HEK293 (cell line): Measurements from ENCODE around the gene TMEM39B.
A peak's percentile ranks its signal among the peaks of the same experiment; 100 is the strongest.

Experiments
- BCL11B ChIP-seq: fragments of 450-650 bp; formaldehyde crosslinking; IDR thresholded peaks from 2 replicates; pipeline ENCODE4 v1.5.1; 2016; ENCODE audit warnings: low read depth, missing biosample characterization, missing genetic modification characterization
- KLF8 ChIP-seq: fragments of 450-650 bp; formaldehyde crosslinking; IDR thresholded peaks from 2 replicates; pipeline ENCODE4 v1.5.1; 2016; ENCODE audit warnings: missing biosample characterization, missing genetic modification characterization
- KLF9 ChIP-seq: fragments of 450-650 bp; formaldehyde crosslinking; IDR thresholded peaks from 2 replicates; pipeline ENCODE4 v1.5.1; 2016; ENCODE audit warnings: missing biosample characterization, missing genetic modification characterization, low read depth
- MYNN ChIP-seq: fragments of 450-650 bp; formaldehyde crosslinking; IDR thresholded peaks from 2 replicates; pipeline ENCODE4 v1.5.1; 2016; ENCODE audit warnings: missing biosample characterization, missing genetic modification characterization, borderline replicate concordance
- SP7 ChIP-seq: fragments of 450-650 bp; formaldehyde crosslinking; IDR thresholded peaks from 2 replicates; pipeline ENCODE4 v1.5.1; 2016; ENCODE audit warnings: missing biosample characterization, missing genetic modification characterization
- ZBTB17 ChIP-seq: fragments of 450-650 bp; formaldehyde crosslinking; IDR thresholded peaks from 2 replicates; pipeline ENCODE4 v1.5.1; 2016; ENCODE audit warnings: missing biosample characterization, missing genetic modification characterization
- ZBTB7A ChIP-seq: fragments of 450-650 bp; formaldehyde crosslinking; IDR thresholded peaks from 2 replicates; pipeline ENCODE4 v1.5.1; 2016; ENCODE audit warnings: low read depth, missing biosample characterization, missing genetic modification characterization
- ZFP3 ChIP-seq: fragments of 450-650 bp; formaldehyde crosslinking; IDR thresholded peaks from 2 replicates; pipeline ENCODE4 v1.5.1; 2016; ENCODE audit warnings: low read depth, missing biosample characterization, missing genetic modification characterization
- ZFP69B ChIP-seq: fragments of 450-650 bp; formaldehyde crosslinking; IDR thresholded peaks from 2 replicates; pipeline ENCODE4 v1.5.1; 2016; ENCODE audit warnings: missing biosample characterization, missing genetic modification characterization
- ZNF174 ChIP-seq: fragments of 450-650 bp; formaldehyde crosslinking; IDR thresholded peaks from 2 replicates; pipeline ENCODE4 v1.5.0; 2017; ENCODE audit warnings: missing biosample characterization, mild to moderate bottlenecking, missing genetic modification characterization
- ZNF23 ChIP-seq: fragments of 450-650 bp; formaldehyde crosslinking; IDR thresholded peaks from 2 replicates; pipeline ENCODE4 v1.5.1; 2016; ENCODE audit warnings: missing biosample characterization, missing genetic modification characterization, borderline replicate concordance
- ZNF521 ChIP-seq: fragments of 450-650 bp; formaldehyde crosslinking; IDR thresholded peaks from 2 replicates; pipeline ENCODE4 v1.5.1; 2017; ENCODE audit warnings: missing biosample characterization, mild to moderate bottlenecking, missing genetic modification characterization
- ZNF530 ChIP-seq: fragments of 450-650 bp; formaldehyde crosslinking; IDR thresholded peaks from 2 replicates; pipeline ENCODE4 v1.5.1; 2016; ENCODE audit warnings: low read depth, missing biosample characterization, missing genetic modification characterization
- ZNF560 ChIP-seq: fragments of 450-650 bp; formaldehyde crosslinking; IDR thresholded peaks from 2 replicates; pipeline ENCODE4 v1.5.1; 2017; ENCODE audit warnings: missing biosample characterization, missing genetic modification characterization, borderline replicate concordance
- ZNF596 ChIP-seq: fragments of 450-650 bp; IDR thresholded peaks from 2 replicates; pipeline ENCODE4 v1.5.0; 2018; ENCODE audit warnings: missing biosample characterization, mild to moderate bottlenecking, missing genetic modification characterization, moderate library complexity
- ZNF626 ChIP-seq: fragments of 450-650 bp; sonication (Bioruptor Pico); formaldehyde crosslinking; IDR thresholded peaks from 2 replicates; pipeline ENCODE4 v1.5.1; 2018; ENCODE audit warnings: missing biosample characterization, missing genetic modification characterization, inconsistent platforms
- ZNF664 ChIP-seq: fragments of 450-650 bp; formaldehyde crosslinking; IDR thresholded peaks from 2 replicates; pipeline ENCODE4 v1.5.1; 2016; ENCODE audit warnings: missing biosample characterization, missing genetic modification characterization
- ZNF707 ChIP-seq: fragments of 450-650 bp; formaldehyde crosslinking; IDR thresholded peaks from 2 replicates; pipeline ENCODE4 v1.5.1; 2016; ENCODE audit warnings: missing biosample characterization, missing genetic modification characterization
- ZNF76 ChIP-seq: fragments of 450-650 bp; formaldehyde crosslinking; IDR thresholded peaks from 2 replicates; pipeline ENCODE4; 2016; ENCODE audit warnings: low read depth, missing biosample characterization, missing genetic modification characterization, borderline replicate concordance
- ZNF792 ChIP-seq: fragments of 450-650 bp; formaldehyde crosslinking; IDR thresholded peaks from 2 replicates; pipeline ENCODE4 v1.5.1; 2016; ENCODE audit warnings: missing biosample characterization, missing genetic modification characterization
- TF ChIP-seq, protein P1 (sequence below): fragments of 450-650 bp; formaldehyde crosslinking; IDR thresholded peaks from 2 replicates; pipeline ENCODE4 v1.5.1; 2017; ENCODE audit warnings: missing biosample characterization, missing genetic modification characterization
- TF ChIP-seq, protein P2 (sequence below): fragments of 450-650 bp; formaldehyde crosslinking; IDR thresholded peaks from 2 replicates; pipeline ENCODE4 v1.5.1; 2017; ENCODE audit warnings: missing biosample characterization, missing genetic modification characterization
- TF ChIP-seq, protein P3 (sequence below): fragments of 450-650 bp; IDR thresholded peaks from 2 replicates; pipeline ENCODE4 v1.5.1; 2018; ENCODE audit warnings: missing biosample characterization, mild to moderate bottlenecking, missing genetic modification characterization
- TF ChIP-seq, protein P4 (sequence below): fragments of 450-650 bp; formaldehyde crosslinking; optimal IDR thresholded peaks from 2 replicates; pipeline ENCODE3; 2016; ENCODE audit warnings: missing biosample characterization, mild to moderate bottlenecking, missing genetic modification characterization
- TF ChIP-seq, protein P5 (sequence below): fragments of 450-650 bp; formaldehyde crosslinking; IDR thresholded peaks from 2 replicates; pipeline ENCODE4 v1.5.1; 2016; ENCODE audit warnings: missing biosample characterization, missing genetic modification characterization

TMEM39B gene

DNA sequence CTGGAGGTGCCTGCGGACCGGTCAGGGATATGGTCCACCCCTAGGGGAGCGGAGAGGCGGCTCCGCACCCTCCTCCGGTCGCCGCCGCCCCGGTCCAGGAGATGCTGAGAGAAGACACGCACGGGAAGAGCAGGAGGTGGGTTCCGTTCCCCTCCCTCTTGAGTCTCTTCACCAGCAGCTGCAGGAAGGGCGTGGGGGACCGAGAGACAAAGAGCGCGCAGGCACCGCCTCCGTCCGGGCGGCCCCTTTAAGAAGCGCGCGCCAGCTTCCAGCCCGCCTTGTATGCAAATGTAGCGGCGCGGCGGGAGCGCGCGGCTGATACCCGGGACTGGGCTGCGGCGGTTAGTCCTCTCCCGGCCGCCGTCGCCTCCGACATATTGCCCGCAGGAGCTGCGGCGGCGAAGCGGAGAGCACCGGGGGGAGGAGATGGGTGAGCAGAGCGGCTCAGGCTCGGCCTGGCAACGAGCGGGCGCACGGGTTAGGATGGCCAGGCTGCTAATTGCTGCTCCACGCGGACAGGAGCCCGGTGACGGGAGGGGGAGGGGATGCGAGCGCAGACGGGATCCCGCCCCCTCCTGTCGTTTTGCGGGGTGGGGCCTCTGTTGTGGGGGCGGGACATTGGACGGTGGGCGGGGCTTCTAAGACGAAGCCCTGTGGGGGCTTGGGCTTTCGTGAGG lies at the start of gene TMEM39B (continued):
- TF ChIP-seq, protein P1, sequence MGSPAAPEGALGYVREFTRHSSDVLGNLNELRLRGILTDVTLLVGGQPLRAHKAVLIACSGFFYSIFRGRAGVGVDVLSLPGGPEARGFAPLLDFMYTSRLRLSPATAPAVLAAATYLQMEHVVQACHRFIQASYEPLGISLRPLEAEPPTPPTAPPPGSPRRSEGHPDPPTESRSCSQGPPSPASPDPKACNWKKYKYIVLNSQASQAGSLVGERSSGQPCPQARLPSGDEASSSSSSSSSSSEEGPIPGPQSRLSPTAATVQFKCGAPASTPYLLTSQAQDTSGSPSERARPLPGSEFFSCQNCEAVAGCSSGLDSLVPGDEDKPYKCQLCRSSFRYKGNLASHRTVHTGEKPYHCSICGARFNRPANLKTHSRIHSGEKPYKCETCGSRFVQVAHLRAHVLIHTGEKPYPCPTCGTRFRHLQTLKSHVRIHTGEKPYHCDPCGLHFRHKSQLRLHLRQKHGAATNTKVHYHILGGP (tag by site-specific recombination): no peak
- TF ChIP-seq ZNF530 (tag by site-specific recombination) (no peak), BCL11B (tag by site-specific recombination) (no peak), ZNF664 (no peak), ZNF626 (tag by site-specific recombination) (no peak), KLF9 (tag by site-specific recombination) (peak; percentile 92), KLF8 (peak; percentile 69), ZFP69B (tag by site-specific recombination) (peak; percentile 97), ZBTB17 (tag by site-specific recombination) (peak; percentile 87), ZNF792 (tag by site-specific recombination) (no peak), ZNF76 (peak; percentile 46; the same call in 1 of the 2 replicates), ZNF560 (tag by site-specific recombination) (no peak), ZNF23 (tag by site-specific recombination) (no peak), SP7 (tag by site-specific recombination) (peak; percentile 83), ZNF596 (tag by site-specific recombination) (no peak), ZBTB7A (tag by site-specific recombination) (no peak), MYNN (tag by site-specific recombination) (no peak), ZNF707 (tag by site-specific recombination) (no peak), ZNF521 (tag by site-specific recombination) (no peak), ZNF174 (no peak), ZFP3 (tag by site-specific recombination) (no peak)
- TF ChIP-seq, protein P2, sequence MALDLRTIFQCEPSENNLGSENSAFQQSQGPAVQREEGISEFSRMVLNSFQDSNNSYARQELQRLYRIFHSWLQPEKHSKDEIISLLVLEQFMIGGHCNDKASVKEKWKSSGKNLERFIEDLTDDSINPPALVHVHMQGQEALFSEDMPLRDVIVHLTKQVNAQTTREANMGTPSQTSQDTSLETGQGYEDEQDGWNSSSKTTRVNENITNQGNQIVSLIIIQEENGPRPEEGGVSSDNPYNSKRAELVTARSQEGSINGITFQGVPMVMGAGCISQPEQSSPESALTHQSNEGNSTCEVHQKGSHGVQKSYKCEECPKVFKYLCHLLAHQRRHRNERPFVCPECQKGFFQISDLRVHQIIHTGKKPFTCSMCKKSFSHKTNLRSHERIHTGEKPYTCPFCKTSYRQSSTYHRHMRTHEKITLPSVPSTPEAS: peak; percentile 7; the same call in 1 of the 2 replicates
- TF ChIP-seq, protein P3, sequence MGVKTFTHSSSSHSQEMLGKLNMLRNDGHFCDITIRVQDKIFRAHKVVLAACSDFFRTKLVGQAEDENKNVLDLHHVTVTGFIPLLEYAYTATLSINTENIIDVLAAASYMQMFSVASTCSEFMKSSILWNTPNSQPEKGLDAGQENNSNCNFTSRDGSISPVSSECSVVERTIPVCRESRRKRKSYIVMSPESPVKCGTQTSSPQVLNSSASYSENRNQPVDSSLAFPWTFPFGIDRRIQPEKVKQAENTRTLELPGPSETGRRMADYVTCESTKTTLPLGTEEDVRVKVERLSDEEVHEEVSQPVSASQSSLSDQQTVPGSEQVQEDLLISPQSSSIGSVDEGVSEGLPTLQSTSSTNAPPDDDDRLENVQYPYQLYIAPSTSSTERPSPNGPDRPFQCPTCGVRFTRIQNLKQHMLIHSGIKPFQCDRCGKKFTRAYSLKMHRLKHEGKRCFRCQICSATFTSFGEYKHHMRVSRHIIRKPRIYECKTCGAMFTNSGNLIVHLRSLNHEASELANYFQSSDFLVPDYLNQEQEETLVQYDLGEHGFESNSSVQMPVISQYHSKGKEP (tag by site-specific recombination): no peak
- TF ChIP-seq, protein P4, sequence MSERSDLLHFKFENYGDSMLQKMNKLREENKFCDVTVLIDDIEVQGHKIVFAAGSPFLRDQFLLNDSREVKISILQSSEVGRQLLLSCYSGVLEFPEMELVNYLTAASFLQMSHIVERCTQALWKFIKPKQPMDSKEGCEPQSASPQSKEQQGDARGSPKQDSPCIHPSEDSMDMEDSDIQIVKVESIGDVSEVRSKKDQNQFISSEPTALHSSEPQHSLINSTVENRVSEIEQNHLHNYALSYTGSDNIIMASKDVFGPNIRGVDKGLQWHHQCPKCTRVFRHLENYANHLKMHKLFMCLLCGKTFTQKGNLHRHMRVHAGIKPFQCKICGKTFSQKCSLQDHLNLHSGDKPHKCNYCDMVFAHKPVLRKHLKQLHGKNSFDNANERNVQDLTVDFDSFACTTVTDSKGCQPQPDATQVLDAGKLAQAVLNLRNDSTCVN (tag by site-specific recombination): peak; percentile 99
- TF ChIP-seq, protein P5, sequence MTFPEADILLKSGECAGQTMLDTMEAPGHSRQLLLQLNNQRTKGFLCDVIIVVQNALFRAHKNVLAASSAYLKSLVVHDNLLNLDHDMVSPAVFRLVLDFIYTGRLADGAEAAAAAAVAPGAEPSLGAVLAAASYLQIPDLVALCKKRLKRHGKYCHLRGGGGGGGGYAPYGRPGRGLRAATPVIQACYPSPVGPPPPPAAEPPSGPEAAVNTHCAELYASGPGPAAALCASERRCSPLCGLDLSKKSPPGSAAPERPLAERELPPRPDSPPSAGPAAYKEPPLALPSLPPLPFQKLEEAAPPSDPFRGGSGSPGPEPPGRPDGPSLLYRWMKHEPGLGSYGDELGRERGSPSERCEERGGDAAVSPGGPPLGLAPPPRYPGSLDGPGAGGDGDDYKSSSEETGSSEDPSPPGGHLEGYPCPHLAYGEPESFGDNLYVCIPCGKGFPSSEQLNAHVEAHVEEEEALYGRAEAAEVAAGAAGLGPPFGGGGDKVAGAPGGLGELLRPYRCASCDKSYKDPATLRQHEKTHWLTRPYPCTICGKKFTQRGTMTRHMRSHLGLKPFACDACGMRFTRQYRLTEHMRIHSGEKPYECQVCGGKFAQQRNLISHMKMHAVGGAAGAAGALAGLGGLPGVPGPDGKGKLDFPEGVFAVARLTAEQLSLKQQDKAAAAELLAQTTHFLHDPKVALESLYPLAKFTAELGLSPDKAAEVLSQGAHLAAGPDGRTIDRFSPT (tag by site-specific recombination): 0 out of 2 replicates have a peak, but pooled peaks have one; percentile 53
